Midbrain (tissue), 1 donor: ENCODE measurements around the gene MBP.

Experiments used
- DNase-seq: peaks from one replicate; lab custom pipeline; 2025; lab: John Stamatoyannopoulos, UW

MBP gene

DNA sequence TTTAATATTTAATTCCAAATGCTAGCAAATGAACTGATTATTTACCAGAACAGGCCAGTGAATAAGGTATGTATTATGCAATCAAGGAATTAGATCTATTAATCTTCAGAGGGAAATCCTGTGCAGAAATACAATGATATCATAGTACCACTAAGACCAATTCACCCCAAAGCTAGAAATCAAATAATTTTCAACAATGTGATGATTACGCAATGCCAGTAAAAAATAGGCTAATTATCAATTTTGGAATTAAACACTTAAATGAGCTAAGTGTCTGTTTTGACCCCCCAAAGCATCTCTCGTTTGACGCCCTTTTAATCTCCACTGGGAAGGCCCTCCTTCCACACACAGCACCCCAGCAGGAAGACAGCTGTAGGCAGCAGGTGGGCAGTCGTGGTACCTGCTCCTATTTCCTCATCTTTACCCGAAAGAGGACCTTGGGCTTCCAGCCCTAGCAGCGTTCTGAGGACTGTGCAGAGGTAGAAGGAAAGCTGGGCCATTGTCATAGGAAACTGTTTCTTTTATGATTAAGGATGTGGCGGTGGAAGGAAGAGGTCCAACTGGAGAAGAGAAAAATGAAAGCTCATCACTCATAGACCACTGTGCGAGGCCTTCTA is 84.7 kb downstream of the MBP start:
- DNase-seq, result no peak

DNA sequence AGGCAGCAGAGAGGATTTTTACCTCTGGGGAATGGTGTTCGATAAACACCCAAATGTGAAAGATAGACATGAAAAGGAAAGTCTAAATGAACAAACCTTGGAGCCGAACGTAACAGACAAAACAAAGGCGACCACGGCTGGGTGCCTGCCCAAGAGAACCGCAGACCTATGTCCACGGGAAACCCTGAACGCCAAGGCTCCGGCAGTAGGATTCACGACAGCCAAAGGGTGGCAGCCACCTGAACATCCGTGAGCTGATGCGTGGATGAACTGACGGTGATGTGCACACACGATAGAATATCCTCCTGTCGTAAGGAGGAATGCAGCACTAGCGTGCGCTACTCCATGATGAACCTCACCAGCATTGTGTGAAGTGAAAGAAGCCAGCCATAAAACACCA is 85.6 kb downstream of the MBP start:
- no peak for DNase-seq

DNA sequence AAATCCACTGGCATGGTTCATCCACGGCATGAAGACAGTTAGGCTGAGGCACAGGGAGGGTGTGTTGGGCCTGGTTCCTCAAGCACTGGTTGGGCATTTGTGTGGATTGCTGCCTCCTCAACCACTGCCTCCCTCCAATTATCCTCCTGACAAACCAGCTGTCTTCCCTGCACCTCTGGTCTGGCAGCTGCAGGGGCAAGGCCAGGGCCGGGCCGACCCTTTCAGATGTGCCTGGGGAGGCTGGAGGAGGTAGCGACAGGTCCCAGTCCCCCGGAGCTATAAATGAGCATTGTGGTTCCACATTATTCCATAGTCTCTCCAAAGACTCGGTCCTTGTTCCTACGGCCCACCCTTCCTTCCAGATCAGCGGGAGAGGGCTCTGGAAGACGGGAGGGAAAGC is 86.2 kb downstream of the MBP start:
- DNase-seq, result no peak

DNA sequence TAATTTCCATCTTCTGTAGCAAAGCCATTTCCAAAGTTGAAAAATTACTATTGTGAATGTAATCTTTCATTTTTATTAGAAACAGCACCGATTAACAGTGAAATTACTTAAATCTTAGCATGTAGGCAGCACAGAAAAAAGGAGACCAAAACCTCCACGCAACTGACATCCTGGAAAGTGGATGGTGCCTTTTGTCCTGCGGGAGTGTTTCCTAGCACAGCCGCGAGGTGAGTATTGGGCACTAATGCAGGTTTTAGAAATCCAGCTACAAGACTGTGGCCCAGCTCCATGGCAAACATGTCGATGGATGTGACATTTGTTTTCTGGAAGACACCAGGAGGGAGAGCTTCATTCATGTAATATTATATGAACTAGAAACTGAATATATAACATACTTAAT is 86.9 kb downstream of the MBP start:
- DNase-seq, result peak; percentile 19

DNA sequence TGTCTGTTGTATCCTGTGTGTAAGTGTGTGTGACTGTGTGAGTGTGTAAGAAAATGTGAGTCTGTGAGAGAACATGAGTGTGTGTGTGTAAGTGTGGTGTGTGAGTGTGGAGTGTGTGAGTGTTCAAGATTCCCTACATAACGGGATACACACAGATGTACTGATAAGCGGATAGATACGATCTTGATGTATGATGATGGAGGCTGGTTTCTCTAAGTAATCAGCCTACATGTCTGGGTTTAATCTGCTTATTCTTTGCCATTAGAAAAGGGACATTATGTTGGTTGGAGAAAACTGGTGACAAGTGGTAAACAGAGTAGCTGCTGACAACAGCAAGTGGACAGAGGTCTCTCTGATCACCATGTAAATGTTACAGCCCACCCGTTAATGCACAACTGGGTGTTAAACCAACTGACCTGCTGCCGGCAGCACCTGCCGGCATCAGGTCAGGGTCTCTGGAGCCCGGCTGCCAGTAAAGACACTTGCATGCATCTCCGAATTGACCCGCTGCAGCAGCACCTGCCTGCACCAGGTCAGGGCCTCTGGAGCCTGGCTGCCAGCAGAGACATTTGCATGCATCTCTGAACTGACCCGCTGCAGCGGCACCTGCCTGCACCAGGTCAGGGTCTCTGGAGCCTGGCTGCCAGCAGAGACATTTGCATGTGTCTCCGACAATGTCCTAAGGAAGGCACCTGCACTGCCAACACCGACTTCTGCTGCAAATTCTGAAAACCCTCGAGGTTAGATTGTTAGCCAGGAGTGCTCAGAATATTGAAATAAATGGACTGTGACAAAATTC is 87.5 kb downstream of the MBP start:
- DNase-seq, result no peak

DNA sequence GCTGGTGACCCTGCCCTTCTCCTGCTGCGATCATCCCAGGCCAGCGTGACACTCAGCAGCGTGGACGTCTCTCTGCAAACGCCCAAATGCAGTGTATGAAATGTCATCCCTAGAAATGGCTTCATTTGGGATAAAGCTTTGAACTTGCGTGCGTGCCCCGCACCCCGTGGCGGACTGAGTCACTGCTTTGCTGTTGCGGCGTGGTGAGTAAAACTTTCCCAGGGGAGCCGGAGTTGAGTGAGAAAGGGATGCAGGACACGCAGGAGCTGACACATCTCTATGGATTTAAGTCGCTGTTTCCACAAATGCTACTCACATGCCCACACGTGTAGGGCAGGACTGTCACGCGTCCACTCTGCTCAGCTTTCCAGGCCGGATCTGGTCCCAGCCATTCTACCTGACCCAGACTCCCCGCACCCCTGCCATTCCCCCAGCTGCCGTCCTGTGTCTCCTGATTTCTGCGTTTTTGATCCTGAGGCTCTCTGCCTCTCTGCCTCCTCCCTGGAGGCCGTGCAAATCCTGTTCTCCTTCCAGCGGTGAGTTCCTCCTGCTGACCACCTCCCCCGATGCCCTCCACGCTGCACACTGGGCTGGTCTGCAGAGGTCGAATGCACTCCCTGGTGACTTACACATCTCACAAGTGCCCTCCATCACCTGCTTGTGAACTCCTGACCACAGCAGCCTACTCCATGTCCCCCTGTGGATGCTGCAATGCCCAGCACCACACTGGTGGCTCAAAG is 88.9 kb downstream of the MBP start:
- DNase-seq, result no peak

DNA sequence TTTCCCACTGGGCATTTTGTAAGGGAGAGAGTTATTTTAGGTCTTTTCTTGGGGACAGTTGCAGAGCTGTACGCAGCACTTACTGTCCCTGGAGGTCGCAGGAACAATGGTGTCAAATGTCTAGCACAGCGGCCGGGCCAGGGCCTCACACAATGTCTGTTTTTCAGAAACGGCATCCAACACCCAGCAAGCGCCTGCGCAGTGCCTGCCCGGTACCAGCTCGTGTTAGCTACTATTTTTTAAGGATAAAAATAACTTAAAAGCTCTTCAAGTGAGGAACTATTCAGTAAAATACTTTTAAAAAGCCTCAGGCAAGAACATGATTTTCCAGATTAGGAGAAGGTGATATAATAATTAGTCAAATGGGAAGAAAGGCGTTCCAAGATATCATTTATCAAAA is 90.0 kb downstream of the MBP start:
- peak; percentile 85 for DNase-seq

DNA sequence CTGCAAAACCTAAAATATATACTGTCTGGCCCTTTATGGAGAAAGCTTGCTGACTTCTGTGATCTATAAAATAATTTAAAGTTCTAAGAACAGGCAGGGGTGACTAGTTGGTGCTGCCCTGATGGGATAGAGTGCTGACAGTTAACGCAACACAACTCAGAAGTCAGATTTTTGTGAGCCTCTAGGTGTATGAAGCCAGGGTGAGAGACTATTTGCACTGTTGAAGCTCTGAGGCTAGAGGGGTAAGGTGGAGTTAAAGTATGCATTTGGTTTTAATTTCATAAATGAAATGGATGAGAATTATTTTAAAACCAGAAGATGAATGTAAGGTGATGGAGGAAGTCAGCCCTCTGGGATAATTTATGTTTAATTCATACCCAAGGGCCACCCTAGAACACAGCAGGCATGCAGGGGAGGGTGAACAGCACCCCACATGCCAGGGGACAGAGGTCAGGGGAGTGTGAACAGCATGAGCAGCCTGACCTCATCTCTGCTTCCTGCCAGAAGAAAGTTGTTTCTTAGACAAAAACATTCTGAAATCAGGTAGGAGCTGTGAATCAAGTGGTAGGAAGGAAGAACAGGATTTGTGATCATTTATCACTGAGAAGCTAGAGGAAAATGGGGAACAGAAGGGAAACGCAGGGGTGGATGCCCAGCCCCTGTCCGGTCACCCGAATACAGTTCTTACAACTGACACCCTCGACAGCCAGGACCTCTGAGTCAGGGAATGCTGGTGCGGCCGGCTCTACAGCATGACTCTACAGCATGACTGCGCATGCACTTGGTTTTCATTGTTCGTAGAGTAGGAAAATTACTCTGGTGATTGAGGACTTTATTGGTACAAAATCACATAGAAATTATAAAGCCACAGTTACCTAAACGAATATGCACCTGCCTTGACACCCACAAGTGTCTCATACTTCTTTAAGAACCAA is 93.1 kb downstream of the MBP start:
- DNase-seq, result peak; percentile 60

DNA sequence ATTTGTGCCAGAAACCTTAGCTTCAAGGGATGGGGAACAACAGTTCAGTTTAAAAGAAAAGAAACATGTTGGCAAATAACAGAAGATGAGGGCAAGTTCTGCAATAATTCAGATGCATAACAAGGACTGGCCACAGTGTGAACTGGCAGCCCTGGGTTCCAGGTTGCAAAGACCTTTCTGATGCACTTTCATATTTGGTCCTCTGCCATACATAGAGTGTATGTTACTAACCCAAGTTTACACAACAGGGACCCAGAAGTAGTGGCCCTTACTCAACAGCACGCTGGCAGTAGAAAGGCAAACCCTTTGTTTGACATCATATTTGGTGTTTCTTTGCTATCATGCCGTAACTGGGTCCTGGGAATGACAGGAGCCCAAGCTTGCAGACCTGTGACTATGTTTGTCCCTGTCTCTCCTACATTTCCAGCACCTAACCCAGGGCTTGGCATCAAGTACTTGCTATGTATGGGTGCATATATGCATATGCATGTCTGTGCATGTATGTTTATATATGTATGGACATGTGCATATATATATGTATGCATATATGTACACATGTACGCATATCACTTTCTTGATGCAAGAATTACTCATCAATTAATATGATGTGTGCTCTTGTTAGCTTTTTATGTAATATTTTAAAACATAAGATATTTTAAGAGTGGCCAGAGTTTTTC is 94.3 kb downstream of the MBP start:
- DNase-seq, result no peak

DNA sequence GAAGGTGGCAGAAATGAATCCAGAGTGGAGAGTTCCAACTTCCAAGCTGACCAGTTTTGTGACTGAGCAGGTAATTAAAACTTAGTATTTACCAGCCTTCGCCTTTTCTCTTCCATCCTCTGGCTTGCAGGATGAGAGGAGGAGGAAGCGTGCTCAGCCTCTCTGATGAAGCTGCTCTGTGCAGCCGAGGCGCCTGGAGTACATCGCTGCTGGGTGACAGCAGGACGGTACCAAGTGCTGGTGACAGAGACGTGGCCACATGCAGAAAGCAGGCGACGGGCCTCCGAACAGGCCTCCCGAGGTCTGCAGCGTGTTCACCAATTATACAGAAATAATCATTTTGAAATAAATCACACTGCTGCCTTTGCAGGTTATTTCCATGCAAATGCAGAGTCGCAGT is 95.0 kb downstream of the MBP start:
- DNase-seq, result peak; percentile 41

DNA sequence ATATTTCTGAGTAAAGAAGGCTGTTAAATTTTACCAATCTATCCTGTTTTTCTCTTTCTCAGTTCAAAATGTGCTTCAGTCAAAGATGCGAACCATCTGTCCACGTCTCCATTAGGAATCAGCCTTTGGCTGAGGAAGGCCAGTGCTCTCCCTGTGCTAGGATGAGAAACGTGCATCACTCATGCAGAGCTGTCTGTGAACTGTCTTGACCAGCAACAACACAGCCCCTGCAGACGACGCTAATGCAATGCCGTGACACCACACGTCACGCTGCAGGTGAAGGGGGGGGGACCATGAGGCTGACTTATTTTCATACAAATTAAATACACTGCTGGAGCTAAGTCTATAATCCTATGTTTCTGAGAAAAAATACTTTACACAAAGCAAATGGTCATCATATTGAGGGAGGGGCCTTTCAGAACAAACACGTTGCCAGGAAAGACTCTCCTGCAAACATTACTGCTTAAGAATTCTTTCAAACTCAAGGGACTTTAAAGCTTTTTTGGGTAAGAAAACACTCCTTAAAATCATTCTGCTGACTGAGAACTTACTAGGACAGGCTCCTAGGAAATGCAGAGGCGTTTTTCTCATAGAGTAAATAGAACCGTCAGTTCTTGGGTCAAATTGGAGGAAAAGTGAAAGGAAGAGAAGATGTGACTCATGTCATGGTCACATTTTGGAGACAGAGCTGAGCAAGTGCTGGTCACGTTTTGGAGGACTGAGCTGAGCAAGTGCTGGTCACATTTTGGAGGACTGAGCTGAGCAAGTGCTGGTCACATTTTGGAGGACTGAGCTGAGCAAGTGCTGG is 97.0 kb downstream of the MBP start:
- no peak for DNase-seq

DNA sequence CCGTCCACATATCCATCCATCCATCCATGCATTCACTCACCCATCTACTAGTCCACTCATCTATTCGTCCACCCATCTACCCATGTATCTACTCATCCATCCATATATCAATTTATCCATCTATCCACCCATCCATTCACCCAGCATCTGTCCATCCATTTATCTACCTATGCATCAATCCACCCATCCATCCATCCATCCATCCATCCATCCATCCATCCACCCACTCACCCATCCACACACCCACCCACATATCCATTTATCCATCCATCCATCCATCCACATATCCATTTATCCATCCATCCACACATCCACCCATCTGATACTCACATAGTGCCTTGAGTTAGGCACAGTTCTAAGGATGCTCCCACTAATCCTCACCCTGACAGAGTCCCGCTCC is 99.0 kb downstream of the MBP start:
- DNase-seq, result no peak

DNA sequence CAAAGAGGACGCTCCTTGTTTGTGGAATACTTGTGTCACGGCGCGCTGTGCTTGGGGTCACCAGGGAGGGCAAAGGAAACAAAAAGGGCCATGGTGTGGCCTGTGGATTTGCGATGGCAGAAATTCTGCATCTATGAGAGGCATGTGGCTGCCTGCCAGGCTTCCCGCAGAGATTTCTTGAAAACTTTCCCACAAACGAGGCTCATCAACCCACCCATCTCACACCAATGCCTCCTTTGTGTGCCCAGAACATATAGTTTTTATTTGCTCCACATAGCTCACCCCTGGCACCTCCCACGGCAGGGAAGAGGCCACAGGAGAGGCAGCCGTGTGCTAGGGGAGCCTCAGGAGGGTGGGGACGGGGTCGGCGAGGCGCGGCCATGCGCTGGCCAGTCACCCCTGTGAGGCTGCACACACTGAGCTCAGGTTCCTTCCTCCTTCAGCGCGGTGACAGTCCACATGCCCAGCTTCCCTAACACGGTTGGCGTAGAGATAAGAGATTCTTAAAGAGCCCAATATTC is 100.3 kb downstream of the MBP start:
- DNase-seq, result no peak

DNA sequence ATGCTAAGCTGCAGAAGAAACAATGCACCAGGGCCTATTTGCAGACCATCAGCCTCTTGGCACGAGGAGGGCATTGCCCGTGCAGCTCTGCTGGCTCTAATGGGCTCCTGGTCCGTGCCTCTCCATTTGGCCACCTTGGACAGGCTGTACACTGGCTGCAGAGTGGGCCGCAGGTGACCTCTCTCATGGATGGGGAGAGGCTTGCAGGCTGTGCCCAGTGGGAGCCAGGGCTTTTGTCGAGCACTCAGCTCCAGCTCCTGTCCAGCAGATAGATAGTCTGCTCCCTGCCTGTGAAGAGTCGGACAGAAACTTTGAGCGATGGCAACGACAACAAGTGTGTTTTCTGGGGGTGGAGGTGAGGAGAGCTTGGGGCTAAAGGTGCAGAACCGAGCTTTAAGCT is 100.9 kb downstream of the MBP start:
- DNase-seq, result no peak

DNA sequence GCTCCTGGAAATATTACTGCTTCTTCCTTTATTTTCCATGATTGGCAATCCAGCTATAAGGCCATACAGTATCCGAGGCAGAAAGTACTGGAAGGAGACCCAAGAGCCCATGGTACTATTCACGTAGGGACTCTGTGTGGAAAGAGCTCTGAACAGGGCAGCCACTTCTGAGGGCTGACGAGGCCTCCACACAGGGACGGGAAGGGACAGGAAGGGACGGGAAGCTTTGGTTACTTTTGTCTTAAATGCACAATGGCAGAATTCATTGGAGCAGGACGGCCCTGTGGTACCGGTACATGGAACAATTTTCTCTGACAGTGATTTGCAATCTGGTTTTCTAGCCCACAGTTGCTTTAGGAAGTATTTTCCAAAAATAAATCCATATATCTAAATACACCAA is 102.4 kb downstream of the MBP start:
- DNase-seq, result no peak

DNA sequence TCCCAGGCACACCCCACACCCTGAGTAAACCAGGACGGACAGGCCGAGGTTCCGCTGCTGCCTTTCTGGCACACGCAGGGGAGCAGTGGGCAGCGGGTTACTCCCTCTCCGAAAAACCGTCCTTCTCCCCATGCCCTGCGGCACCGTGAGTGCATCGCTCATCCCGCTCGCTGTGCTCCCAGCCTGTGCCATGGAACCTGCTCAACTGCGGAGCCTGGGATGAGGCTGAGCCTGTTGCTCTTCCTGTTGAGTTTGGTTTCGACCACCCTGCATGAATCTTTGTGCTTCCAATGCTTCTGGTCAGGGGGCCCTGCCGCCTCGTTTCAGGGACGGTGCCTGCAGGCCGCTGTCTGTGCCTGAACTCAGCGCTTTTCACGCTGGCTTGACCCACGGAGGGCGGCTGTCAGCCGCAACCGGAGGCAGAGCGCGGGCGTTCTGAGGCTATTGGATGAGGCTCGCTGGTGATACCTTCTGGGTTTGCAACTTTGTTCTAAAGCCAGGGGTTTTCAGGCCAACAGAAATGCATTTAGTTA is 106.7 kb downstream of the MBP start:
- DNase-seq, result no peak

DNA sequence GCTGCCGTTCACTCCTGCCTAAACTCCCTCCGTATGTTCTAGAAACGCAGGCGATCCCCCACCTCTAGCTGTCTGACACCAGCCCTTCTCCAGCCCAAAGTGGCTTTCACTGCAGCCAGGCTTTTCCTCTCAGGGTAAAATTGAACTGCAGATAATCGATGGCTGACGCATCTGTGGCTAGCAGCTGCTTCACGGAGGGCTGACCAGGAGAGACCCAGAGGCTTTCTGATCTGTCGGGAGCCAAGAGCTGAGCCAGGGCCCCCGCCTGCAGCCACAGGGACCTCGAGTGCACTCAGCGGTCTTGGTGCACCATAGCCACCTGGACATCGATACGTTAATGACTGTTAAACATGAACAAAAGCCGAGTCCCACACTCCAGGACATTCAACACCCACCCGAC is 107.5 kb downstream of the MBP start:
- DNase-seq, result no peak

DNA sequence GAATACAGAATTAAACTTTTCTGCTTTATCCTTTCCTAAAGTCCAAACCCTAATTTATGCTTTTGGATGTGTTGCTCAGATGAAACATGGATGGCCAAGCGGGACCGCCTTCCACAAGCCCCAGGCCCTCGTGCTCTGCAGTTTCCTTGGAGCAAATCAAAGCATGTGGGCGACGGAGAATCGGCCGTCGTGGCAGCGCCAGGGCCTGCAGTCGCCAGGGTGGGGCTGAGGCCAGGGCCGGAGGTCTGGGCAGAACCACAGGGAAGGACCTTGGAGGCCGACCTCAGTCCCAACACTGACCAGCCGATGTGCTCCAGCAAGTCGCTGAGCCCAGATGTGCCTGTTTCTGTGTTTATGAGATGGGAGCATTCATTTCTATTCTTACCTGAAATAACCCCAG is 108.1 kb downstream of the MBP start:
- no peak for DNase-seq

DNA sequence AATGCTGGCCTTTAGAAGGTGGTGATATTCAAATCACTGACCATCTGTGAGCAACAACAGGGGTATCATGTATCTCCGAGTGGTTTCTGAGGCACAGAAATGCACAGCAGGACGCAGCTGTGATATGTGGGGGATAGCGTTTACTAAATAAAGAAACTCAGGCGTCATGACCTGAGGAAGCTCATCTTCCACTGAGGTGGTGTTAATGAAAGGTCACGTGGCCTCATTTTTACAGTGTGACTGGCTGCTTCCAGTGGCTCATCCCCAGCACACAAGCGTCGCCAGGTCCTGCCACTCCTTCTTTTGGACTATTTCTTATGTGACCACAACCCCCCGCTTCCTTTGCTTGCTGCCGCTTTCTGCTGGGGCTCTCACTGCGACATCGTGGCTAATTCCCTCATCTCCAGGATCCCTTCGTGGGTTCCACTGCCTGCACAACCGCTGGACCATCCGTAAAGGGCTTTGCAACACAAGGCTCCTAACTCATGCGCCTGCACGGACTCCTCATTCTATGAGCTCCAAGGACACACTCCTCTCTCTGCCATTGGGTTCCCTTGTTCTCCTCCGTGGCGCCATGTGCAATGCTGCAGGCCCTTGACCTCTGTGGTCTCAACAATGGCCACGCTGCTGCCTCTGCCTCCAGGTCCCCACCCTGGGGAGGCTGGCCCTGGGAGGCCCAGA is 109.3 kb downstream of the MBP start:
- DNase-seq, result peak; percentile 25

DNA sequence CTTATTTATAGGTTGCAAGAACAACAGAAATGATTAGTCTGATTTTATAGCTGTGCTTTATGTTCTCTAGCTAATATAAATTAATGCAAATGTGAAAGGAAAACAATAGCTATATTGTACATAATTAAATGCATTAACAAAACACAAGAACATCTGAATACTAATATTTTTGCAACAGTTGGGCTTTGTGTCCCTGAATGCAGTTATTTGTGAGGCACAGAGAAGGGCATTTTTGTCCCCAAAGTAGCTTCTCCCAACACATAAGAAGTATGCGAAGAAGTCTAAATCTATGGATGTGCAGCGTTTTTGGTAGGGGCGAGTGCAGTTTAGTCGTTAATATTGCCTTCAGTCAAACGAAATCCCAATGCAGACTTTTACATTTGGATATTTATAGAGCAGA is 110.0 kb downstream of the MBP start:
- DNase-seq, result peak; percentile 75
